Gastrocnemius medialis (tissue), 4 donors: Measurements from ENCODE around the gene TMIGD1.

Experiments used
- CTCF ChIP-seq, 5 experiments: fragments of 450-650 bp in 3 of 5; fragments of 200-600 bp in 2 of 5; sonication (generic) in 2 of 5; IDR thresholded peaks in 4 of 5; conservative IDR thresholded peaks in 1 of 5; 1 replicate in 4 of 5; 2 replicates in 1 of 5; pipeline ENCODE4 v1.5.1; 2016 to 2019; ENCODE audit warnings: antibody characterized with exemption in 5 of 5, mild to moderate bottlenecking in 3 of 5, moderate library complexity in 3 of 5
- POLR2A ChIP-seq, 2 donors: fragments of 450-650 bp; IDR thresholded peaks; one replicate each; pipeline ENCODE4 v1.6.1; 2017; ENCODE audit warnings: antibody characterized with exemption in 2 of 2, mild to moderate bottlenecking in 2 of 2, moderate library complexity in 2 of 2

GRCh38 chr17:30378825-30379302 lies 45.0 kb upstream of the TMIGD1 start, which contains the start of gene CPD:
- TF ChIP-seq CTCF (IDR thresholded peaks at IDR 0.05 in 4 of 5, conservative IDR thresholded peaks at IDR 0.05 in 1 of 5): no peak
- peak; percentile 89 to 93 for TF ChIP-seq POLR2A (IDR thresholded peaks at IDR 0.05)
